Fibroblast of peridontal ligament (primary cell): ENCODE measurements around the gene CROCC2.

Experiments
- DNase-seq: peaks from one replicate; pipeline ENCODE4 v3.0.0-alpha.2; 2010; ENCODE audit errors: extremely low read depth

Gene CROCC2

GRCh38 chr2:240906141-240906910, at the start of gene CROCC2:
TSS of gene CROCC2 (plus strand) at chr2:240906336. CDS start at chr2:240906514, 178 bp downstream.
- no peak for DNase-seq

GRCh38 chr2:240857039-240858008, 48.8 kb upstream of the CROCC2 start:
- DNase-seq, result no peak

- DNase-seq, result no peak
These were observed 47.8 kb upstream of the CROCC2 start for GRCh38 chr2:240858321-240858720.

- no peak for DNase-seq
These were observed 47.3 kb upstream of the CROCC2 start for GRCh38 chr2:240858871-240859270.

- DNase-seq, result no peak
These were observed 44.6 kb upstream of the CROCC2 start for GRCh38 chr2:240861547-240861946.

- no peak for DNase-seq
These were observed 41.7 kb upstream of the CROCC2 start for GRCh38 chr2:240864475-240864874.

GRCh38 chr2:240865391-240865790, 40.7 kb upstream of the CROCC2 start:
- no peak for DNase-seq

GRCh38 chr2:240868286-240869108, 37.6 kb upstream of the CROCC2 start, which contains the start of gene AGXT:
TSS of gene AGXT (plus strand) at chr2:240868824. CDS start at chr2:240868866, 42 bp downstream.
- no peak for DNase-seq

- DNase-seq, result no peak
These were observed 36.8 kb upstream of the CROCC2 start for GRCh38 chr2:240869109-240869955.

- DNase-seq, result no peak
These were observed 35.9 kb upstream of the CROCC2 start for GRCh38 chr2:240869956-240870875.

- no peak for DNase-seq
These were observed 34.8 kb upstream of the CROCC2 start for GRCh38 chr2:240871071-240871958.

- no peak for DNase-seq
These were observed 33.6 kb upstream of the CROCC2 start for GRCh38 chr2:240872317-240873097.

GRCh38 chr2:240873098-240873788, 32.9 kb upstream of the CROCC2 start:
- DNase-seq, result no peak

GRCh38 chr2:240873805-240874714, 32.1 kb upstream of the CROCC2 start:
- no peak for DNase-seq

GRCh38 chr2:240874715-240875227, 31.4 kb upstream of the CROCC2 start:
- no peak for DNase-seq
